ENCODE results near the gene TMEM184B.
"Not testable (repeated sequence)": the region's sequence is repeated elsewhere in the genome, so short reads cannot be mapped to it uniquely, and the experiment has no call there.

Gene TMEM184B

GRCh38 chr22:38236786-38237185 is 36.0 kb downstream of the TMEM184B start:
- Histone ChIP-seq H3K9me3 (ENCODE audit: insufficient read depth, low read depth, low read length) (no peaks in the 10 kb centered on the region), H3K4me1 (ENCODE audit: insufficient read depth, low read length, poor library complexity, severe bottlenecking) (no peaks in the 10 kb centered on the region), H3K36me3 (ENCODE audit: insufficient read depth, low read length) (peaks cover 4% of the 10 kb centered on the region; the same call in 1 of the 2 replicates), H3K4me3 (ENCODE audit: low read length, poor library complexity, severe bottlenecking) (no peak overlapping the region), H3F3A (ENCODE audit: low read depth) (no peaks in the 10 kb centered on the region), H3K79me2 (ENCODE audit: insufficient read depth, low read length) (no peaks in the 10 kb centered on the region), H3K4me2 (ENCODE audit: low read depth, low read length, poor library complexity, severe bottlenecking) (no peak overlapping the region), H2AFZ (ENCODE audit: low read length) (no peak overlapping the region), H3K9ac (ENCODE audit: low read depth, low read length, poor library complexity, severe bottlenecking) (no peak overlapping the region), H3K9me2 (replicated peaks; ENCODE audit: low read depth, low read length) (no peaks in the 10 kb centered on the region), H3K27me3 (ENCODE audit: insufficient read depth, low read length, poor library complexity, severe bottlenecking) (no peaks in the 10 kb centered on the region), H4K20me1 (ENCODE audit: insufficient read depth, low read length, poor library complexity, severe bottlenecking) (no peaks in the 10 kb centered on the region)
- TF ChIP-seq EZH2phosphoT487 (IDR thresholded peaks at IDR 0.05; ENCODE audit: borderline replicate concordance), result no peak
- no peak for TF ChIP-seq CTCF (conservative IDR thresholded peaks at IDR 0.05; ENCODE audit: low read length)

DNA sequence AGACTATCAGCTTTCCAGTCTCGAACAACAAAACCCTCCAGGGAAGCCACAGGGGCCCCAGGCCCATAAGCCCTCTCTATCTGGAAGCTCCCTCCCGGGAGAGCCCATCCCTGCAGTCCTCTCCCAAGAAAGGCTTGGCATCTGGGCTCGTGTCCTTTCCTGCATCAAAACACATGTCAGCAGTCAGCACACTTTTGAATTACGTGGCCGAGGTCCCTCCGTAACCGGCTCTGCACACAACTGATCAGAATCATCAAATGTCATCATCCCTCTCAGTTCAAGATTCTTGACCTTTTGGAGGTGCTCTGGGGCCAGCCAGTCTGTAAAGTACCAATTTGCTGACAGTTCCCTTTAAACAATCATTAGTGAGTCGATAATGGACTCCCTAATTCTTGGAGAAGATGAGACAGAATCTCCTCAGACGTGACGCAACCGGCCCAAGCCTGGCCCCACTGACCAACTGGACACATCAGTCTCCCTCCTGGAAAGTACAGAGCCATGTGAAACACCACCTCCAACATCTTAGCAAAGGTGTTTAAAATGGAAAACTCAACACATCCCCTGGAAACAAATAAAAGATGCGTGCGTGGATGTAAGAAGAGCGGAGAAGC is 37.5 kb downstream of the TMEM184B start:
- Histone ChIP-seq H2AFZ (ENCODE audit: low read length) (no peak overlapping the region), H3K4me3 (ENCODE audit: low read length, poor library complexity, severe bottlenecking) (no peak overlapping the region), H3K27me3 (ENCODE audit: insufficient read depth, low read length, poor library complexity, severe bottlenecking) (no peaks in the 10 kb centered on the region), H3K9me3 (ENCODE audit: insufficient read depth, low read depth, low read length) (no peaks in the 10 kb centered on the region), H3F3A (ENCODE audit: low read depth) (no peaks in the 10 kb centered on the region), H4K20me1 (ENCODE audit: insufficient read depth, low read length, poor library complexity, severe bottlenecking) (no peaks in the 10 kb centered on the region), H3K36me3 (ENCODE audit: insufficient read depth, low read length) (peaks cover 10% of the 10 kb centered on the region; the same call in 1 of the 2 replicates), H3K79me2 (ENCODE audit: insufficient read depth, low read length) (no peaks in the 10 kb centered on the region), H3K9ac (ENCODE audit: low read depth, low read length, poor library complexity, severe bottlenecking) (no peak overlapping the region), H3K9me2 (replicated peaks; ENCODE audit: low read depth, low read length) (no peaks in the 10 kb centered on the region), H3K4me1 (ENCODE audit: insufficient read depth, low read length, poor library complexity, severe bottlenecking) (no peaks in the 10 kb centered on the region), H3K4me2 (ENCODE audit: low read depth, low read length, poor library complexity, severe bottlenecking) (no peak overlapping the region)
- TF ChIP-seq CTCF (conservative IDR thresholded peaks at IDR 0.05; ENCODE audit: low read length), result no peak
- no peak for TF ChIP-seq EZH2phosphoT487 (IDR thresholded peaks at IDR 0.05; ENCODE audit: borderline replicate concordance)

DNA sequence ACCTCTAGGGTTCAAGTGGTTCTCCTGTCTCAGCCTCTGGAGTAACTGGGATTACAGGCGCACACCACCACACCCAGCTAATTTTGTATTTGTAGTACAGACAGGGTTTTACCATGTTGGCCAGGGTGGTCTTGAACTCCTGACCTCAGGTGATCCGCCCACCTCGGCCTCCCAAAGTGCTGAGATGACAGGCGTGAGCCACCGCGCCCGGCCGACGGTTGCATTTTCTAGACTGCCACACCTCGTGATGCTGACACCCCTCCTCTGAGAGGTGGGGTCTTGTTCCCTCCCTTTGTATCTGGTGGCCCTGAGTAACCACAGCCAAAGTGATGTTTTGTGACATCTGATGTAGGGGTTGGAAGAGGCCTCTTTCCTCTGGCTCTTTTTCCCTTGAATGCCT is 39.0 kb downstream of the TMEM184B start:
- not testable (repeated sequence) for H3K9me3 ChIP-seq (ENCODE audit: insufficient read depth, low read depth, low read length)
- peaks cover 15% of the 10 kb centered on the region; the same call in 1 of the 2 replicates for H3K36me3 ChIP-seq (ENCODE audit: insufficient read depth, low read length)

DNA sequence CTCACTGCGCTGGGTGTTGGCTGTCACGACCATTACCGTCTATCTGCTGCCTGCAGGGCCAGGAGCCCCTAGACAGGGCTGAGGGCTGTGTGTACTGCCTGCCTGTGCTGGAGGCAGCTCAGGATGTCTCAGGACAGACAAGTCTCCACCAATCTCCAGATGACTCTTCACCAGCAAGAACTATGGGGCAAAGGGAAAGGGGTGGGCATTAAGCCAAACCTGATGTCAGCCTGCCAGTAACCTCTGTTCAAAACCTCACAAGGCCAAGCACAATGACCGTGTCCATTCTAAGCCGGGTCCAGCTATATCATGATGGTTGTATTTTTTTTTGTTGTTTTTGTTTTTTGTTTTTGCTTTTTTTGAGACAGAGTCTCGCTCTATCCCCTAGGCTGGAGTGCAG is 39.4 kb downstream of the TMEM184B start:
- Histone ChIP-seq H3K36me3 (ENCODE audit: insufficient read depth, low read length) (peaks cover 15% of the 10 kb centered on the region; the same call in 1 of the 2 replicates), H3K4me2 (ENCODE audit: low read depth, low read length, poor library complexity, severe bottlenecking) (no peak overlapping the region), H2AFZ (ENCODE audit: low read length) (no peak overlapping the region), H3K27me3 (ENCODE audit: insufficient read depth, low read length, poor library complexity, severe bottlenecking) (no peaks in the 10 kb centered on the region), H4K20me1 (ENCODE audit: insufficient read depth, low read length, poor library complexity, severe bottlenecking) (no peaks in the 10 kb centered on the region), H3K9me3 (ENCODE audit: insufficient read depth, low read depth, low read length) (no peaks in the 10 kb centered on the region), H3K79me2 (ENCODE audit: insufficient read depth, low read length) (no peaks in the 10 kb centered on the region), H3K9ac (ENCODE audit: low read depth, low read length, poor library complexity, severe bottlenecking) (no peak overlapping the region), H3K4me3 (ENCODE audit: low read length, poor library complexity, severe bottlenecking) (no peak overlapping the region), H3K9me2 (replicated peaks; ENCODE audit: low read depth, low read length) (no peaks in the 10 kb centered on the region), H3K4me1 (ENCODE audit: insufficient read depth, low read length, poor library complexity, severe bottlenecking) (no peaks in the 10 kb centered on the region), H3F3A (ENCODE audit: low read depth) (no peaks in the 10 kb centered on the region)
- TF ChIP-seq CTCF (conservative IDR thresholded peaks at IDR 0.05; ENCODE audit: low read length), result no peak
- no peak for TF ChIP-seq EZH2phosphoT487 (IDR thresholded peaks at IDR 0.05; ENCODE audit: borderline replicate concordance)

More for the DNA sequence above, 39.0 kb downstream of the TMEM184B start:
- not testable (repeated sequence) for H3K27me3 ChIP-seq (ENCODE audit: insufficient read depth, low read length, poor library complexity, severe bottlenecking); H3F3A ChIP-seq (ENCODE audit: low read depth); H3K79me2 ChIP-seq (ENCODE audit: insufficient read depth, low read length); H4K20me1 ChIP-seq (ENCODE audit: insufficient read depth, low read length, poor library complexity, severe bottlenecking); H3K4me2 ChIP-seq (ENCODE audit: low read depth, low read length, poor library complexity, severe bottlenecking); H3K4me3 ChIP-seq (ENCODE audit: low read length, poor library complexity, severe bottlenecking); H2AFZ ChIP-seq (ENCODE audit: low read length); H3K9ac ChIP-seq (ENCODE audit: low read depth, low read length, poor library complexity, severe bottlenecking); H3K9me2 ChIP-seq (replicated peaks; ENCODE audit: low read depth, low read length); H3K4me1 ChIP-seq (ENCODE audit: insufficient read depth, low read length, poor library complexity, severe bottlenecking)

All from Loucy (cell line).